GM19328 (cell line): ENCODE data around the gene BAK1.
"Not testable (repeated sequence)": the region's sequence is repeated elsewhere in the genome, so short reads cannot be mapped to it uniquely, and the experiment has no call there.

ENCODE experiments used
- ATAC-seq: cut with Tn5 transposase; IDR thresholded peaks from one replicate; pipeline ENCODE4 v1.9.1; 2021; ENCODE audit warnings: mild to moderate bottlenecking, moderate library complexity; ENCODE audit not compliant: unreplicated experiment

Gene BAK1

GRCh38 chr6:33552883-33553282 lies 27.2 kb downstream of the BAK1 start:
- not testable (repeated sequence) for ATAC-seq

- no peak for ATAC-seq
Measured at GRCh38 chr6:33552252-33552651, 27.8 kb downstream of the BAK1 start.

GRCh38 chr6:33551538-33551937 lies 28.5 kb downstream of the BAK1 start:
- no peak for ATAC-seq

GRCh38 chr6:33549896-33550295 lies 30.2 kb downstream of the BAK1 start:
- ATAC-seq: no peak

DNA sequence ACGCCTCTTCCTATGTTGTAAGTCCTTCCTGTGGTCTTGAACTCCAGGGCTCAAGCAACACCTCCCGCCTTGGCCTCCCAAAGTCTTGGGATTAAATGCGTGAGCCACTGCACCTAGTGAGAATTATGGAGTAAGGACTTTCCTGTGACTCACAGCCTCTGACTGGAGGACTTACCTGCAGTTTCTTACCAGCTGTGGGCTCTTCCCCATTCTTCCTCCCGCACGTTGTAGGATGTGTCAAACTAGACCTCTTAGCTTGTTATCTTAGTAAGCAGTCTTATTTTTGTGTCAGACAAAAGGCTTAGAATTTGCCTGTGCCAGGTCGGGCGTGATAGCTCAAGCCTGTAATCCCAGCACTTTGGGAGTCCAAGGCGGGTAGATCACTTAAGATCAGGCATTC lies 30.9 kb downstream of the BAK1 start:
- ATAC-seq: no peak

- no peak for ATAC-seq
Measured at GRCh38 chr6:33547499-33547898, 32.6 kb downstream of the BAK1 start.

GRCh38 chr6:33546766-33547165 lies 33.3 kb downstream of the BAK1 start:
- no peak for ATAC-seq

DNA sequence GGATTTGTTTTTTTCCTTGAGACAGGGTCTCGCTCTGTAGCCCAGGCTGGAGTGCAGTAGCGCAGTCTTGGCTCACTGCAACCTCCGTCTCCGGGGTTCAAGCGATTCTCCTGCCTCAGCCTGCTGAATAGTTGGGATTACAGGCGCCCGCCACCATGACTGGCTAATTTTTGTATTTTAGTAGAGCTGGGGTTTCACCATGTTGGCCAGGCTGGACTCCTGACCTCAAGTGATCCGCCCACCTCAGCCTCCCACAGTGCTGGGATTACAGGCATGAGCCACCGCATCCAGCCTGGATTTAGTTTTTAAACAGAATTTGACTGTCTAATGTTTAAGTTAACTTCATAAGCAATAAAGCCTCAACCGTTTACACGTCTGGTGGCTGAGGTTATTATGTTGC lies 34.8 kb downstream of the BAK1 start:
- not testable (repeated sequence) for ATAC-seq

GRCh38 chr6:33543116-33543515 lies 37.0 kb downstream of the BAK1 start:
- no peak for ATAC-seq

- no peak for ATAC-seq
Measured at GRCh38 chr6:33540768-33541167, 39.3 kb downstream of the BAK1 start.

DNA sequence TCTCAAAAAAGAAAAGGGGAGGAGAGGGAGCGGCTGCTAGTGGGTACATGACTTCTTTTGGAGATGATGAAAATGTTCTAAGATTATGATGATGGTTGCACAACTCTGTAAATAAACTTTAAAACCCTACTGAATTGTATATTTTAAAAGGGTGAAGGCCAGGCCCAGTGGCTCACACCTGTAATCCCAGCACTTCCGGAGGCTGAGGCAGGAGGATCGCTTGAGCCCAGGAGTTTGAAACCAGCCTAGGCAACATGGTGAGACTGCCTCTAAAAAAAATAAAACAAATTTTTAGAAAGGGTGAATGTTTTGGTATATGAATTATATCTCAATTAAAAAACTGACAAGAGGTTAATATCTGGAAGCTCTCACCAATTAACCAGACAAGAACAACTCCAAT lies 45.4 kb downstream of the BAK1 start:
- no peak for ATAC-seq

DNA sequence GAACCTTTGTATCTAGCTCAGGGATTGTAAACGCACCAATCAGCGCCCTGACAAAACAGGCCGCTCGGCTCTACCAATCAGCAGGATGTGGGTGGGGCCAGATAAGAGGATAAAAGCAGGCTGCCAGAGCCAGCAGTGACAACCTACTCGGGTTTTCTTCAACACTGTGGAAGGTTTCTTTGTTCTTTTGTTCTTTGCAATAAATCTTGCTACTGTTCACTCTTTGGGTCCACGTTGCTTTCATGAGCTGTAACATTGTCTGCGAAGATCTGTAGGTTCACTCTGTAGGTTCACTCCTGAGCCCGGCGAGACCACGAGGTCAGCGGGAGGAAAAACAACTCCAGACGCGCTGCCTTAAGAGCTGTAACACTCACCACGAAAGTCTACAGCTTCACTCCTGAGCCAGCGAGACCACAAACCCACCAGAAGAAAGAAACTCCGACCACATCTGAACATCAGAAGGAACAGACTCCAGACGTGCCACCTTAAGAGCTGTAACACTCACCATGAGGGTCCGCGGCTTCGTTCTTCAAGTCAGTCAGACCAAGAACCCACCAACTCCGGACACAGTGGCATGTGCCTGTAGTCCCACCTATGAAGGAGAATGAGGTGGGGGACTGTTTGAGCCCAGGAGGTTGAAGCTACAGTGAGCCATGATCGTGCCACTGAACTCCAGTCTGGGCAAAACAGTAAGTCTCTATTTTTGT lies 46.8 kb downstream of the BAK1 start:
- ATAC-seq: not testable (repeated sequence)

- ATAC-seq: not testable (repeated sequence)
Measured at GRCh38 chr6:33532431-33532830, 47.6 kb downstream of the BAK1 start.

DNA sequence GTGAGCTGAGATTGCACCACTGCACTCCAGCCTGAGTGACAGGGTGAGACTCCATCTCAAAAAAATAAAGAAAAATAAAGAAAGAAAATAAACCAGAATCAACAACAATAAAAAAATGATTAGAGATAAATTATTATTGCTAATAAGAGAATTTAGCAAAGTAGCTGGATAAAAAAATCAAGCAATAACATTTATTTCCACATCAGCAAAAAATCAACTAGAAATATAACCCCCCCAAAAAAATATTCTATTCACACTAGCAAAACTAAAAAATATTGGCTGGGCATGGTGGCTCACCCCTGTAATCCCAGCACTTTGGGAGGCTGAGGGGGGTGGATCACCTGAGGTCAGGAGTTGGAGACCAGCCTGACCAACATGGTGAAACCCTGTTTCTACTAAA lies 49.5 kb downstream of the BAK1 start:
- not testable (repeated sequence) for ATAC-seq
